ENCODE data around the gene CARS2. TPM values are rescaled to one million over a fixed set of nuclear protein-coding genes. Genes with fewer than 3 reads are reported as not detected.

The CARS2 gene
- total RNA-seq, 4 donors from 2014 or later, result 22.5 to 34.8 (median 28.0) TPM

GRCh38 chr13:110628952-110629701 lies 76.8 kb downstream of the CARS2 start:
- no peaks in the 10 kb centered on the region for H3K9me3 ChIP-seq
- TF ChIP-seq CTCF (IDR thresholded peaks at IDR 0.05 in 4 of 5, conservative IDR thresholded peaks at IDR 0.05 in 1 of 5), result no peak
- no peak for TF ChIP-seq POLR2A (IDR thresholded peaks at IDR 0.05)
- H3K4me3 ChIP-seq, result no peak overlapping the region
- peaks cover 0 to 24% of the 10 kb centered on the region in 2 donors for H3K36me3 ChIP-seq
- peaks cover 29 to 38% of the 10 kb centered on the region in 2 donors for H3K4me1 ChIP-seq
- in situ Hi-C loops (cut with MboI; ENCODE audit: low sequenced_read_pairs in 4 of 4) (loop anchor here in 1 of 4 donors (10.0 kb wide), 1 partner anchor 76 kb away; the partner anchor contains the start of gene CARS2), intact Hi-C loops (cut with DNase I; ENCODE audit: low total_unique reads) (no loop called here)
- ATAC-seq (no peak), DNase-seq (no peak)
- H3K27ac ChIP-seq, result no peak overlapping the region
- no peaks in the 10 kb centered on the region for H3K27me3 ChIP-seq

- Histone ChIP-seq H3K27me3 (no peaks in the 10 kb centered on the region), H3K36me3 (peaks cover 0 to 26% of the 10 kb centered on the region in 2 donors), H3K4me1 (peaks cover 26 to 32% of the 10 kb centered on the region in 2 donors), H3K27ac (peak overlapping the region in 2 of 4 donors; percentile 52 to 56), H3K9me3 (no peaks in the 10 kb centered on the region), H3K4me3 (no peak overlapping the region)
- intact Hi-C loops (cut with DNase I; ENCODE audit: low total_unique reads), result no loop called here
- peak in 1 of 2 donors; percentile 61 for ATAC-seq
- no peak for TF ChIP-seq POLR2A (IDR thresholded peaks at IDR 0.05)
- TF ChIP-seq CTCF (IDR thresholded peaks at IDR 0.05 in 4 of 5, conservative IDR thresholded peaks at IDR 0.05 in 1 of 5), result no peak
- DNase-seq, result no peak
- in situ Hi-C loops (cut with MboI; ENCODE audit: low sequenced_read_pairs in 4 of 4), result loop anchor here in 1 of 4 donors (10.0 kb wide), 1 partner anchor 76 kb away; the partner anchor contains the start of gene CARS2
Observed at GRCh38 chr13:110628477-110628793, 77.5 kb downstream of the CARS2 start.

GRCh38 chr13:110627761-110628476 lies 78.0 kb downstream of the CARS2 start:
- H3K4me3 ChIP-seq, result no peak overlapping the region
- TF ChIP-seq POLR2A (IDR thresholded peaks at IDR 0.05), result no peak
- no peak for TF ChIP-seq CTCF (IDR thresholded peaks at IDR 0.05 in 4 of 5, conservative IDR thresholded peaks at IDR 0.05 in 1 of 5)
- peaks cover 0 to 26% of the 10 kb centered on the region in 2 donors for H3K36me3 ChIP-seq
- peak overlapping the region in 2 of 4 donors; percentile 52 to 56 for H3K27ac ChIP-seq
- in situ Hi-C loops (cut with MboI; ENCODE audit: low sequenced_read_pairs in 4 of 4), result loop anchor here in 1 of 4 donors (10.0 kb wide), 1 partner anchor 77 kb away; the partner anchor contains the start of gene CARS2
- intact Hi-C loops (cut with DNase I; ENCODE audit: low total_unique reads), result no loop called here
- H3K4me1 ChIP-seq, result peaks cover 26 to 30% of the 10 kb centered on the region in 2 donors
- ATAC-seq, result peak in 1 of 2 donors; percentile 40
- no peak for DNase-seq
- no peaks in the 10 kb centered on the region for H3K9me3 ChIP-seq
- H3K27me3 ChIP-seq, result no peaks in the 10 kb centered on the region

GRCh38 chr13:110627351-110627750 lies 78.6 kb downstream of the CARS2 start:
- in situ Hi-C loops (cut with MboI; ENCODE audit: low sequenced_read_pairs in 4 of 4), result loop anchor here in 1 of 4 donors (10.0 kb wide), 1 partner anchor 77 kb away; the partner anchor contains the start of gene CARS2
- DNase-seq (no peak), ATAC-seq (no peak)
- H3K4me3 ChIP-seq, result no peak overlapping the region
- intact Hi-C loops (cut with DNase I; ENCODE audit: low total_unique reads), result no loop called here
- no peaks in the 10 kb centered on the region for H3K27me3 ChIP-seq
- TF ChIP-seq POLR2A (IDR thresholded peaks at IDR 0.05), result no peak
- no peak for TF ChIP-seq CTCF (IDR thresholded peaks at IDR 0.05 in 4 of 5, conservative IDR thresholded peaks at IDR 0.05 in 1 of 5)
- H3K27ac ChIP-seq, result peak overlapping the region in 2 of 4 donors; percentile 52 to 56
- peaks cover 26 to 30% of the 10 kb centered on the region in 2 donors for H3K4me1 ChIP-seq
- H3K9me3 ChIP-seq, result no peaks in the 10 kb centered on the region
- H3K36me3 ChIP-seq, result peaks cover 0 to 26% of the 10 kb centered on the region in 2 donors
